PC-3 (cell line): Measurements from ENCODE around the gene CCDC66. TPM values are rescaled to one million over a fixed set of nuclear protein-coding genes. Genes with fewer than 3 reads are reported as not detected.

Experiments
- ATAC-seq: fragments of 200-7000 bp; cut with Tn5 transposase; 2 replicates; pipeline ENCODE4 v1.9.1; 2020; ENCODE audit warnings: mild to moderate bottlenecking, moderate library complexity
- BruUV-seq: library from RNA; stranded (reverse); fragments of 400-500 nt; replicated peaks from 2 replicates; lab custom pipeline; 2021; lab: Mats Ljungman, UMichigan
- CTCF ChIA-PET: fragments of 300-600 bp; sonication (Branson Sonifier 250); formaldehyde crosslinking; loops from one replicate; lab custom pipeline; 2022; ENCODE audit warnings: antibody characterized with exemption; lab: Charles Lee
- POLR2A ChIA-PET: fragments of 300-600 bp; sonication (Branson Sonifier 250); formaldehyde crosslinking; loops from one replicate; lab custom pipeline; 2022; ENCODE audit warnings: antibody characterized with exemption; ENCODE audit not compliant: unreplicated experiment; lab: Charles Lee
- DNase-seq: peaks from one replicate; pipeline ENCODE4 v3.0.0-alpha.2; 2015
- H2AFZ ChIP-seq: fragments of 300-600 bp; sonication (generic); 2 replicates; pipeline ENCODE4 v1.6.0; 2016; ENCODE audit warnings: antibody characterized with exemption, low read length
- H3F3A ChIP-seq: fragments of 300-600 bp; sonication (generic); one replicate; pipeline ENCODE4 v1.6.0; 2017; ENCODE audit warnings: antibody characterized with exemption, low read length, control low read depth, mild to moderate bottlenecking; ENCODE audit not compliant: unreplicated experiment
- H3K27ac ChIP-seq: fragments of 300-600 bp; sonication (generic); 2 replicates; pipeline ENCODE4 v1.5.1; 2016; ENCODE audit warnings: mild to moderate bottlenecking, low read length
- H3K27me3 ChIP-seq: fragments of 300-600 bp; sonication (generic); 2 replicates; pipeline ENCODE4 v1.6.1; 2016; ENCODE audit warnings: low read length, mixed read lengths
- H3K36me3 ChIP-seq: fragments of 300-600 bp; sonication (generic); 2 replicates; pipeline ENCODE4 v1.6.1; 2016; ENCODE audit warnings: low read depth, mixed run types, low read length, mixed read lengths
- H3K4me1 ChIP-seq: fragments of 300-600 bp; sonication (generic); 2 replicates; pipeline ENCODE4 v1.5.1; 2016; ENCODE audit warnings: low read length; ENCODE audit not compliant: insufficient read depth
- H3K4me2 ChIP-seq: fragments of 300-600 bp; sonication (generic); 2 replicates; pipeline ENCODE4 v1.6.0; 2016; ENCODE audit warnings: low read length
- H3K4me3 ChIP-seq: fragments of 300-600 bp; sonication (generic); 2 replicates; pipeline ENCODE4 v1.5.1; 2016; ENCODE audit warnings: mild to moderate bottlenecking, low read length, mixed read lengths
- H3K79me2 ChIP-seq: fragments of 300-600 bp; sonication (generic); 2 replicates; pipeline ENCODE4 v1.6.1; 2017; ENCODE audit warnings: low read length, mixed read lengths
- H3K9ac ChIP-seq: fragments of 300-600 bp; sonication (generic); 2 replicates; pipeline ENCODE4 v1.6.0; 2016; ENCODE audit warnings: mild to moderate bottlenecking, low read length
- H3K9me2 ChIP-seq: fragments of 300-600 bp; sonication (generic); replicated peaks from 2 replicates; pipeline ENCODE4 v1.6.1; 2016; ENCODE audit warnings: mixed run types, low read length, mixed read lengths
- H3K9me3 ChIP-seq: fragments of 300-600 bp; sonication (generic); 2 replicates; pipeline ENCODE4 v1.6.1; 2016; ENCODE audit warnings: low read length, mixed read lengths
- H4K20me1 ChIP-seq: fragments of 300-600 bp; sonication (generic); 2 replicates; pipeline ENCODE4 v1.6.1; 2016; ENCODE audit warnings: low read length, mixed read lengths
- EZH2 ChIP-seq: fragments of 300-600 bp; sonication (generic); IDR thresholded peaks from one replicate; pipeline ENCODE4 v1.6.1; 2017; ENCODE audit warnings: antibody characterized with exemption, mild to moderate bottlenecking, low read length; ENCODE audit not compliant: unreplicated experiment
- EZH2phosphoT487 ChIP-seq: fragments of 300-600 bp; sonication (generic); IDR thresholded peaks from 2 replicates; pipeline ENCODE4 v1.6.1; 2018; ENCODE audit warnings: mild to moderate bottlenecking, antibody characterized with exemption, low read length, borderline replicate concordance
- intact Hi-C: fragments of 100-400 bp; cut with micrococcal nuclease; formaldehyde crosslinking; loops from 2 replicates; pipeline ENCODE4 v1.9.0; 2023
- total RNA-seq: library from RNA; depleted of rRNA; stranded (reverse); fragments of >200 nt; gene quantifications from 2 replicates; pipeline ENCODE4 v1.2.3, GENCODE V29; 2014
- TF ChIP-seq, protein P1 (sequence below): fragments of 300-600 bp; sonication (generic); conservative IDR thresholded peaks from 2 replicates; pipeline ENCODE4 v1.5.1; 2017; ENCODE audit warnings: antibody characterized with exemption, low read depth, mild to moderate bottlenecking, low read length

The CCDC66 gene
- total RNA-seq, 1 experiment from 2014 or later, result 17.3 TPM

DNA sequence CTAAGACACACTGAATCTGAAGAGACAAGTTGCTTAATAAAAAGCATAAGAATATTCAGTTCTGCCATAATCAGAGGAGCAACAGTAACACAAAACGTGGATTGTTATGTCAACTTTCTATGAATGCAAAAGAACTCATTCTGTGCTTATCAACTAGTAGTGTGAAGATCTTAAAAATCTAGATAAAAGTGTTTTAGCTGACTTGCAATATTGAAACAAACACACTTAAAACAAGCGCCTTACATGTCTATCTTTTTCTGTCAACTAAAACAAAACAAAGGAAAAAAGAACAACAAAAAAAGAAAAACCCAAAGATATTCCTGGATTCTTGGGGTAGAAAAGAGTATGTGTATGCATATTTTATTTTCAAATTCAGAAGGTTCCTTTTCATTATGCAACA, 88.4 kb downstream of the CCDC66 start:
- BruUV-seq, result no TSS peak
- H3K9ac ChIP-seq, result no peak overlapping the region
- H3K9me3 ChIP-seq, result no peaks in the 10 kb centered on the region
- no peak for DNase-seq
- H3K79me2 ChIP-seq, result no peaks in the 10 kb centered on the region
- H3K36me3 ChIP-seq, result peaks cover 56% of the 10 kb centered on the region
- ChIA-PET CTCF (no interaction called here), POLR2A (no interaction called here)
- no peaks in the 10 kb centered on the region for H4K20me1 ChIP-seq
- TF ChIP-seq EZH2phosphoT487, result no peak
- no peak for TF ChIP-seq EZH2
- TF ChIP-seq, protein P1, sequence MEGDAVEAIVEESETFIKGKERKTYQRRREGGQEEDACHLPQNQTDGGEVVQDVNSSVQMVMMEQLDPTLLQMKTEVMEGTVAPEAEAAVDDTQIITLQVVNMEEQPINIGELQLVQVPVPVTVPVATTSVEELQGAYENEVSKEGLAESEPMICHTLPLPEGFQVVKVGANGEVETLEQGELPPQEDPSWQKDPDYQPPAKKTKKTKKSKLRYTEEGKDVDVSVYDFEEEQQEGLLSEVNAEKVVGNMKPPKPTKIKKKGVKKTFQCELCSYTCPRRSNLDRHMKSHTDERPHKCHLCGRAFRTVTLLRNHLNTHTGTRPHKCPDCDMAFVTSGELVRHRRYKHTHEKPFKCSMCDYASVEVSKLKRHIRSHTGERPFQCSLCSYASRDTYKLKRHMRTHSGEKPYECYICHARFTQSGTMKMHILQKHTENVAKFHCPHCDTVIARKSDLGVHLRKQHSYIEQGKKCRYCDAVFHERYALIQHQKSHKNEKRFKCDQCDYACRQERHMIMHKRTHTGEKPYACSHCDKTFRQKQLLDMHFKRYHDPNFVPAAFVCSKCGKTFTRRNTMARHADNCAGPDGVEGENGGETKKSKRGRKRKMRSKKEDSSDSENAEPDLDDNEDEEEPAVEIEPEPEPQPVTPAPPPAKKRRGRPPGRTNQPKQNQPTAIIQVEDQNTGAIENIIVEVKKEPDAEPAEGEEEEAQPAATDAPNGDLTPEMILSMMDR, result no peak
- H2AFZ ChIP-seq, result no peak overlapping the region
- no peak overlapping the region for H3K4me2 ChIP-seq
- no peaks in the 10 kb centered on the region for H3K4me1 ChIP-seq
- no peak for ATAC-seq
- intact Hi-C loops, result no loop called here
- H3K27ac ChIP-seq, result no peak overlapping the region
- H3K27me3 ChIP-seq, result no peaks in the 10 kb centered on the region
- no peak overlapping the region for H3K4me3 ChIP-seq
- H3K9me2 ChIP-seq, result no peaks in the 10 kb centered on the region
- H3F3A ChIP-seq, result no peaks in the 10 kb centered on the region

DNA sequence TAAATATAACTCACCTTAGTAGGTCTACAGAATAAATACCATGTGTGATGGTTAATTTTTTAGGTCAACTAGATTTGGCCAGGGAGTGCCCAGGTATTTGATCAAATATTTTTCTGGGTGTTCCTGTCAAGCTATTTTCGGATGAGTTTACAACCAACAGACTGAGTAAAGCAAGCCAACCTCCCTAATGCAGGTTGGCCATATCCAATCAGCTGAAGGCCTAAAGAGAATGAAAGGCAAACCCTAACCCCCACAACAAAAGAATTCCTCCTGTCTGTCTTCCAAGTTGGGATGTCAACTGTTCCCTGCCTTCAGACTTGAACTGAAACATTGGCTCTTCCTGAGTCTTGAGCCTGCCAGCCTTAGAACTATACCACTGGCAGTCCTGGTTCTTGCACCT, 97.5 kb downstream of the CCDC66 start:
- H3F3A ChIP-seq, result no peaks in the 10 kb centered on the region
- no peak overlapping the region for H3K4me3 ChIP-seq
- BruUV-seq, result no TSS peak
- no peaks in the 10 kb centered on the region for H3K4me1 ChIP-seq
- no peak overlapping the region for H3K4me2 ChIP-seq
- H3K36me3 ChIP-seq, result peaks cover 51% of the 10 kb centered on the region
- no peaks in the 10 kb centered on the region for H3K27me3 ChIP-seq
- TF ChIP-seq, protein P1, result no peak
- H3K9me2 ChIP-seq, result no peaks in the 10 kb centered on the region
- CTCF ChIA-PET, result interaction anchor here (0.6 kb wide), 1 partner anchor 123 kb away, joined by 7 read pairs; no protein-coding TSS in a partner anchor
- no peak overlapping the region for H3K9ac ChIP-seq
- POLR2A ChIA-PET, result no interaction called here
- intact Hi-C loops, result no loop called here
- H4K20me1 ChIP-seq, result no peaks in the 10 kb centered on the region
- no peaks in the 10 kb centered on the region for H3K9me3 ChIP-seq
- ATAC-seq (no peak), DNase-seq (no peak)
- H2AFZ ChIP-seq, result no peak overlapping the region
- peaks cover 10% of the 10 kb centered on the region; the same call in 1 of the 2 replicates for H3K79me2 ChIP-seq
- no peak overlapping the region for H3K27ac ChIP-seq

DNA sequence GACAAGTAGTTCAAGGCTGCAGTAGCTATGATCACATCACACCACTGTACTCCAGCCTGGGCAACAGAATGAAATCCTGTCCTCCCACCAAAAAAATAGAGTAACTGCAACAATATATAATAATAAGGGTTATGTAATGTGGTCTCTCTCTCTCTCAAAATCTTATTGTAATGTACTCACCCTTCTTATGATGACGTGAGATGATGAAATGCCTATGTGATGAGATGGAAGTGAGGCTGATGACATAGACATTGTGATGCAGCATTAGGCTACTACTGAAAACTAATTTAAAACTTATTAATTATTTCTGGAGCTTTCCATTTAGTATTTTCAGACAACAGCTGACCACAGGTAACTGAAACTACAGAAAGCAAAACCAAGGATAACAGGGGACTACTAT, 98.7 kb downstream of the CCDC66 start:
- BruUV-seq, result no TSS peak
- POLR2A ChIA-PET, result no interaction called here

More for the DNA sequence above, 98.7 kb downstream of the CCDC66 start:
- no peaks in the 10 kb centered on the region for H3K9me2 ChIP-seq
- H3K4me2 ChIP-seq, result no peak overlapping the region
- no peak overlapping the region for H3K4me3 ChIP-seq
- no peak overlapping the region for H3K27ac ChIP-seq
- ATAC-seq (no peak), DNase-seq (no peak)
- CTCF ChIA-PET, result no interaction called here
- intact Hi-C loops, result no loop called here
- peaks cover 54% of the 10 kb centered on the region for H3K36me3 ChIP-seq
- no peaks in the 10 kb centered on the region for H3K4me1 ChIP-seq
- no peaks in the 10 kb centered on the region for H3F3A ChIP-seq
- H3K9ac ChIP-seq, result no peak overlapping the region
- no peaks in the 10 kb centered on the region for H3K9me3 ChIP-seq
- H2AFZ ChIP-seq, result no peak overlapping the region
- H3K79me2 ChIP-seq, result peaks cover 10% of the 10 kb centered on the region; the same call in 1 of the 2 replicates
- H4K20me1 ChIP-seq, result no peaks in the 10 kb centered on the region
- TF ChIP-seq EZH2phosphoT487 (no peak), EZH2 (no peak)
- H3K27me3 ChIP-seq, result no peaks in the 10 kb centered on the region
